Measurements from ENCODE around the gene SMC3.
"Not testable (repeated sequence)": the region's sequence is repeated elsewhere in the genome, so short reads cannot be mapped to it uniquely, and the experiment has no call there.

The SMC3 gene

GRCh38 chr10:110530131-110530831, 37.2 kb upstream of the SMC3 start:
- Histone ChIP-seq H3K9me3 (ENCODE audit: insufficient read depth, low read depth, low read length) (no peaks in the 10 kb centered on the region), H3K36me3 (ENCODE audit: insufficient read depth, low read depth, low read length) (no peaks in the 10 kb centered on the region), H3K4me1 (ENCODE audit: insufficient read depth, low read length) (peaks cover 9% of the 10 kb centered on the region; the same call in 1 of the 2 replicates), H3K27me3 (ENCODE audit: insufficient read depth, low read length) (no peaks in the 10 kb centered on the region), H3K9ac (ENCODE audit: low read depth, low read length) (peak overlapping the region; percentile 65; the same call in 1 of the 2 replicates), H3K4me3 (ENCODE audit: low read length) (peak overlapping the region; percentile 70), H3K27ac (ENCODE audit: low read length) (no peak overlapping the region)

- no peak overlapping the region for H3K27ac ChIP-seq (ENCODE audit: low read length)
- peaks cover 9% of the 10 kb centered on the region; the same call in 1 of the 2 replicates for H3K4me1 ChIP-seq (ENCODE audit: insufficient read depth, low read length)
- no peak overlapping the region for H3K4me3 ChIP-seq (ENCODE audit: low read length)
- H3K9ac ChIP-seq (ENCODE audit: low read depth, low read length): no peak overlapping the region
- H3K27me3 ChIP-seq (ENCODE audit: insufficient read depth, low read length): no peaks in the 10 kb centered on the region
- no peaks in the 10 kb centered on the region for H3K36me3 ChIP-seq (ENCODE audit: insufficient read depth, low read depth, low read length)
- H3K9me3 ChIP-seq (ENCODE audit: insufficient read depth, low read depth, low read length): no peaks in the 10 kb centered on the region
Observed at GRCh38 chr10:110531687-110532086, 35.8 kb upstream of the SMC3 start.

DNA sequence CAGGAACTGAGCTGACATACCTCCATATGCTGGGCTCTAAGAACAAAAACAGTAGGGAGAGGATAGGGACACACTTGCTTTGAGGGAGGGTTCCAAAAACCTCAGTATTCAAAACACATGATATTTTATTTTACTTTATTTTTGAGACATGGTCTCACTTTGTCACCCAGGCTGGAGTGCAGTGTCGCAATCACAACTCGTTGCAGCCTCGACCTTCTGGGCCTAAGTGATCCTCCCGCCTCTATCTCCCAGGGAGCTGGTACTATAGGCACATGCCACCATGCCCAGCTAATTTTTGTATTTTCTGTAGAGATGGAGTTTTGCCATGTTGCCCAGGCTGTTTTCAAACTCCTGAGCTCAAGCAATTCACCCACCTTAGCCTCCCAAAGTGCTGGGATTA, 34.9 kb upstream of the SMC3 start:
- not testable (repeated sequence) for H3K9me3 ChIP-seq (ENCODE audit: insufficient read depth, low read depth, low read length); H3K4me1 ChIP-seq (ENCODE audit: insufficient read depth, low read length)

DNA sequence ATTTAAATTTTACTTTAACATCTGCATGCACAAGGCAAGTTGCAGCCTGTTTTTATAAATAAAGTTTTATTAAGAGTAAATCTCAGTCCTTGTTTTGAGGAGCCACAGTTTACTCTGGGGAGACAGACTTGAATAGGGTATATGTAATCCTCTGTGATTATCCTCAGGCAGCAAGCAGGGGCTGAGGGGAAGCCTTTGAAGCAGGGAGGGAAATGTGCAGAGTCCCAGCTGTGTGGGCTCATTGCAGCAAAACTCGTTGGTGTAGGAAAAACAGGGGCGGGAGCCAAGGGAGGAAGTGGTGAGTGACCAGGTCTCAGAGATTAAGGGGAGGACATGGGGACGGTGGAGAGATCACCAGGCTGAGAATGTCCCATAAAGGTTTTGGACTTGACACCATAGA, 34.3 kb upstream of the SMC3 start:
- Histone ChIP-seq H3K9ac (ENCODE audit: low read depth, low read length) (no peak overlapping the region), H3K36me3 (ENCODE audit: insufficient read depth, low read depth, low read length) (no peaks in the 10 kb centered on the region), H3K9me3 (ENCODE audit: insufficient read depth, low read depth, low read length) (no peaks in the 10 kb centered on the region), H3K4me3 (ENCODE audit: low read length) (no peak overlapping the region), H3K4me1 (ENCODE audit: insufficient read depth, low read length) (peaks cover 9% of the 10 kb centered on the region; the same call in 1 of the 2 replicates), H3K27ac (ENCODE audit: low read length) (no peak overlapping the region), H3K27me3 (ENCODE audit: insufficient read depth, low read length) (no peaks in the 10 kb centered on the region)

More for the DNA sequence above, 34.9 kb upstream of the SMC3 start:
- H3K36me3 ChIP-seq (ENCODE audit: insufficient read depth, low read depth, low read length); H3K27me3 ChIP-seq (ENCODE audit: insufficient read depth, low read length); H3K4me3 ChIP-seq (ENCODE audit: low read length); H3K9ac ChIP-seq (ENCODE audit: low read depth, low read length); H3K27ac ChIP-seq (ENCODE audit: low read length): not testable (repeated sequence)

GRCh38 chr10:110534571-110534970, 32.9 kb upstream of the SMC3 start:
- no peaks in the 10 kb centered on the region for H3K36me3 ChIP-seq (ENCODE audit: insufficient read depth, low read depth, low read length)
- no peak overlapping the region for H3K27ac ChIP-seq (ENCODE audit: low read length)
- H3K9ac ChIP-seq (ENCODE audit: low read depth, low read length): no peak overlapping the region
- no peak overlapping the region for H3K4me3 ChIP-seq (ENCODE audit: low read length)
- no peaks in the 10 kb centered on the region for H3K27me3 ChIP-seq (ENCODE audit: insufficient read depth, low read length)
- H3K4me1 ChIP-seq (ENCODE audit: insufficient read depth, low read length): peaks cover 2% of the 10 kb centered on the region; the same call in 1 of the 2 replicates
- no peaks in the 10 kb centered on the region for H3K9me3 ChIP-seq (ENCODE audit: insufficient read depth, low read depth, low read length)

- H3K9me3 ChIP-seq (ENCODE audit: insufficient read depth, low read depth, low read length): no peaks in the 10 kb centered on the region
- H3K36me3 ChIP-seq (ENCODE audit: insufficient read depth, low read depth, low read length): no peaks in the 10 kb centered on the region
- no peak overlapping the region for H3K9ac ChIP-seq (ENCODE audit: low read depth, low read length)
- H3K4me3 ChIP-seq (ENCODE audit: low read length): no peak overlapping the region
- no peak overlapping the region for H3K27ac ChIP-seq (ENCODE audit: low read length)
- H3K27me3 ChIP-seq (ENCODE audit: insufficient read depth, low read length): no peaks in the 10 kb centered on the region
- H3K4me1 ChIP-seq (ENCODE audit: insufficient read depth, low read length): no peaks in the 10 kb centered on the region
Observed at GRCh38 chr10:110535958-110536891, 31.3 kb upstream of the SMC3 start.

DNA sequence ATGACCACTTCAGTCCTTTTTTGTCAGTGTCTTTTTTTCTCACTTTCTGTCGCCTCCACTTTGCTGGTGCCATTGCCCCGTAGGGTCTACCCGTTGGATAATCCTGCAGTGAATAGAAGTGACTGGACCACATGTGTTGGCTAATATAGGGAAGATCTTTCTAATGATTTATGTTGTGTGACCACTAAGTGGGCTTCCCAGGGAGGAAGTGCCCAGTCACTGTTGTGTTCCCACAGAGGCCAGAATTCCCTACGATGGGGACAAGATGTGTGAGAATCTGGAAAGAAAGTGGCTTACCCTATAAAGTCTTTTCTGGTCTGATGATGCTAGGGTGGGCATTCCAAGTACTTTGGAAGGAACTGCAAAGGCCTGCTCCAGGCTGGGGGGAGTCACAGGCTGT, 28.4 kb upstream of the SMC3 start:
- no peak overlapping the region for H3K27ac ChIP-seq (ENCODE audit: low read length)

GRCh38 chr10:110540031-110540430, 27.5 kb upstream of the SMC3 start:
- Histone ChIP-seq H3K36me3 (ENCODE audit: insufficient read depth, low read depth, low read length) (no peaks in the 10 kb centered on the region), H3K4me1 (ENCODE audit: insufficient read depth, low read length) (no peaks in the 10 kb centered on the region), H3K4me3 (ENCODE audit: low read length) (no peak overlapping the region)

More for the DNA sequence above, 28.4 kb upstream of the SMC3 start:
- H3K4me3 ChIP-seq (ENCODE audit: low read length): no peak overlapping the region
- no peak overlapping the region for H3K9ac ChIP-seq (ENCODE audit: low read depth, low read length)
- H3K9me3 ChIP-seq (ENCODE audit: insufficient read depth, low read depth, low read length): no peaks in the 10 kb centered on the region
- H3K4me1 ChIP-seq (ENCODE audit: insufficient read depth, low read length): no peaks in the 10 kb centered on the region
- no peaks in the 10 kb centered on the region for H3K36me3 ChIP-seq (ENCODE audit: insufficient read depth, low read depth, low read length)
- H3K27me3 ChIP-seq (ENCODE audit: insufficient read depth, low read length): no peaks in the 10 kb centered on the region

DNA sequence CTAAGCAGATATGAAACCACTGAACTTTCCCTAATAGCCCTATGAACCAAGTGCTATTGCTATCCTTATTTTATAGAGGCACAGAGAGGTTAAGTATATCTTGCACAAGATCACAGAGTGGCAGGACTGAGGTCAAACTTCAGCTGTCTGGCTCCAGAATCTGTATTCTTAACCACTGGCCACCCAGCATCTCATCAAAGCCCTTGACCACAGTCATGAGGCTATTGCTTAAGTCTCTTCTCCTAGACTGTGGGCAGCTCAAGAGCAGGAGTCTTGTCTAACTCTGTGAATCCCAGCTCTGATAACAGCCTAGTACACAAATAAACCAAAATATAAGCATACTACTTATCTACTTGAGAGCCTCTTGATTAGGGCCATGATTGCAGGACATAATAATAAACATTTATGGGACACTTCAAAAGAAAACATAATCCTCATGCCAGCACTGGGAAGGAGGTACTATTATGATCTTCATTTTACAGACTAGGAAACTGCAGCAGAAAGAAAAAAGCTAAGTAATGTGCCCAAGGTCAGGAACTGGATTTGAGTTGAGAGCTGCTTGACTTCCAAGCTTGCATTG, 22.4 kb upstream of the SMC3 start:
- Histone ChIP-seq H3K36me3 (ENCODE audit: insufficient read depth, low read depth, low read length) (no peaks in the 10 kb centered on the region), H3K27me3 (ENCODE audit: insufficient read depth, low read length) (no peaks in the 10 kb centered on the region), H3K9ac (ENCODE audit: low read depth, low read length) (no peak overlapping the region), H3K4me1 (ENCODE audit: insufficient read depth, low read length) (no peaks in the 10 kb centered on the region), H3K9me3 (ENCODE audit: insufficient read depth, low read depth, low read length) (no peaks in the 10 kb centered on the region), H3K27ac (ENCODE audit: low read length) (no peak overlapping the region), H3K4me3 (ENCODE audit: low read length) (no peak overlapping the region)

More at GRCh38 chr10:110540031-110540430, 27.5 kb upstream of the SMC3 start:
- Histone ChIP-seq H3K9me3 (ENCODE audit: insufficient read depth, low read depth, low read length) (no peaks in the 10 kb centered on the region), H3K9ac (ENCODE audit: low read depth, low read length) (no peak overlapping the region), H3K27me3 (ENCODE audit: insufficient read depth, low read length) (no peaks in the 10 kb centered on the region), H3K27ac (ENCODE audit: low read length) (no peak overlapping the region)

- H3K4me1 ChIP-seq (ENCODE audit: insufficient read depth, low read length): no peaks in the 10 kb centered on the region
- no peak overlapping the region for H3K4me3 ChIP-seq (ENCODE audit: low read length)
Observed at GRCh38 chr10:110546077-110546476, 21.4 kb upstream of the SMC3 start.

GRCh38 chr10:110546499-110547110, 20.9 kb upstream of the SMC3 start:
- H3K4me1 ChIP-seq (ENCODE audit: insufficient read depth, low read length): no peaks in the 10 kb centered on the region
- H3K27ac ChIP-seq (ENCODE audit: low read length): no peak overlapping the region
- H3K9ac ChIP-seq (ENCODE audit: low read depth, low read length): no peak overlapping the region
- H3K36me3 ChIP-seq (ENCODE audit: insufficient read depth, low read depth, low read length): no peaks in the 10 kb centered on the region
- H3K4me3 ChIP-seq (ENCODE audit: low read length): no peak overlapping the region
- no peaks in the 10 kb centered on the region for H3K27me3 ChIP-seq (ENCODE audit: insufficient read depth, low read length)
- H3K9me3 ChIP-seq (ENCODE audit: insufficient read depth, low read depth, low read length): no peaks in the 10 kb centered on the region

More at GRCh38 chr10:110546077-110546476, 21.4 kb upstream of the SMC3 start:
- H3K9ac ChIP-seq (ENCODE audit: low read depth, low read length): no peak overlapping the region
- no peaks in the 10 kb centered on the region for H3K36me3 ChIP-seq (ENCODE audit: insufficient read depth, low read depth, low read length)
- H3K27me3 ChIP-seq (ENCODE audit: insufficient read depth, low read length): no peaks in the 10 kb centered on the region
- H3K9me3 ChIP-seq (ENCODE audit: insufficient read depth, low read depth, low read length): no peaks in the 10 kb centered on the region
- H3K27ac ChIP-seq (ENCODE audit: low read length): no peak overlapping the region

Measured in iPS-20b (cell line).